Endothelial cell of umbilical vein (primary cell): Measurements from ENCODE around the gene OR2H1. TPM values are rescaled to one million over a fixed set of nuclear protein-coding genes. Genes with fewer than 3 reads are reported as not detected.

Source experiments
- BruUV-seq: library from RNA; stranded (reverse); fragments of 400-500 nt; replicated peaks from 2 replicates; lab custom pipeline; 2021; lab: Mats Ljungman, UMichigan
- CTCF ChIA-PET: fragments of 300-600, 350-600 bp; sonication (Branson Sonifier 250); formaldehyde crosslinking; loops from one replicate; lab custom pipeline; 2021; ENCODE audit warnings: antibody characterized with exemption, inconsistent platforms; lab: Charles Lee
- POLR2A ChIA-PET: fragments of 300-600, 350-600 bp; sonication (Branson Sonifier 250); formaldehyde crosslinking; loops from one replicate; lab custom pipeline; 2021; ENCODE audit warnings: antibody characterized with exemption, inconsistent platforms; lab: Charles Lee
- DNase-seq: peaks from one replicate; pipeline ENCODE4 v3.0.0-alpha.2; 2011; ENCODE audit warnings: low read depth, low spot score
- FAIRE-seq: peaks from 2 replicates; lab custom pipeline; 2011; peaks lifted over from hg19 to GRCh38; lab: Jason Lieb, UNC
- H2AFZ ChIP-seq: 2 replicates; pipeline ENCODE4 v1.6.0; 2012; ENCODE audit warnings: low read depth, low read length, control low read depth, inconsistent platforms
- H3K27ac ChIP-seq: 2 replicates; pipeline ENCODE4 v1.5.1; 2011; ENCODE audit warnings: low read depth, mild to moderate bottlenecking, control low read depth, low read length, moderate library complexity; ENCODE audit not compliant: insufficient read depth
- H3K27me3 ChIP-seq, 2 experiments: 2 replicates each; pipeline versions ENCODE4 v1.6.0 to v1.6.1; 2011; ENCODE audit warnings: low read length in 2 of 2, mixed read lengths in 1 of 2; ENCODE audit not compliant: control insufficient read depth in 2 of 2, insufficient read depth in 2 of 2
- H3K36me3 ChIP-seq, 2 experiments: 2 replicates in 1 of 2; 3 replicates in 1 of 2; pipeline ENCODE4 v1.5.1; 2011; ENCODE audit warnings: low read length in 2 of 2, mild to moderate bottlenecking in 1 of 2, moderate library complexity in 1 of 2; ENCODE audit not compliant: control insufficient read depth in 2 of 2, insufficient read depth in 2 of 2; ENCODE audit errors: extremely low read depth in 1 of 2
- H3K4me1 ChIP-seq: 3 replicates; pipeline ENCODE4 v1.5.1; 2011; ENCODE audit warnings: mild to moderate bottlenecking, low read length; ENCODE audit not compliant: control insufficient read depth, insufficient read depth; ENCODE audit errors: extremely low read depth
- H3K4me2 ChIP-seq: 2 replicates; pipeline ENCODE4 v1.6.1; 2011; ENCODE audit warnings: low read length, control low read depth, mixed read lengths; ENCODE audit not compliant: insufficient read depth
- H3K4me3 ChIP-seq, 3 experiments: fragments of 200-600 bp in 1 of 3; sonication (generic), shearing (Covaris generic) in 1 of 3; replicated peaks in 1 of 3; 2 replicates each; pipeline ENCODE4 v1.5.1; 2011 to 2016; ENCODE audit warnings: control low read depth in 3 of 3, low read length in 3 of 3, mild to moderate bottlenecking in 2 of 3, inconsistent platforms in 1 of 3, low read depth in 1 of 3, moderate library complexity in 1 of 3; ENCODE audit not compliant: insufficient read depth in 1 of 3
- H3K79me2 ChIP-seq: 2 replicates; pipeline ENCODE4 v1.6.0; 2012; ENCODE audit warnings: low read length, inconsistent platforms; ENCODE audit not compliant: control insufficient read depth, insufficient read depth
- H3K9ac ChIP-seq: replicated peaks from 2 replicates; pipeline ENCODE3; 2011; ENCODE audit warnings: low read length, control low read depth; ENCODE audit not compliant: insufficient read depth; ENCODE audit errors: extremely low read depth
- H3K9me1 ChIP-seq: replicated peaks from 3 replicates; pipeline ENCODE4 v1.6.0; 2011; ENCODE audit warnings: mild to moderate bottlenecking, low read length; ENCODE audit not compliant: control insufficient read depth, insufficient read depth; ENCODE audit errors: extremely low read depth
- H3K9me3 ChIP-seq: replicated peaks from 2 replicates; pipeline ENCODE4 v1.5.1; 2012; ENCODE audit warnings: low read length, inconsistent platforms; ENCODE audit not compliant: control insufficient read depth, insufficient read depth
- H4K20me1 ChIP-seq: replicated peaks from 2 replicates; pipeline ENCODE3; 2011; ENCODE audit warnings: mild to moderate bottlenecking, low read length; ENCODE audit not compliant: control insufficient read depth, insufficient read depth; ENCODE audit errors: extremely low read depth
- EZH2 ChIP-seq: IDR thresholded peaks from 2 replicates; pipeline ENCODE4 v1.6.1; 2012; ENCODE audit warnings: borderline replicate concordance, low read depth, mild to moderate bottlenecking, moderate library complexity, low read length, inconsistent platforms; ENCODE audit not compliant: severe bottlenecking
- FOS ChIP-seq: IDR thresholded peaks from 2 replicates; pipeline ENCODE4 v1.6.1; 2011; ENCODE audit warnings: mild to moderate bottlenecking, low read length, moderate library complexity, borderline replicate concordance; ENCODE audit not compliant: insufficient read depth
- GATA2 ChIP-seq: IDR thresholded peaks from 2 replicates; pipeline ENCODE4 v1.7.0; 2011; ENCODE audit warnings: low read depth, mild to moderate bottlenecking, moderate library complexity, mixed read lengths, low read length; ENCODE audit not compliant: insufficient read length, insufficient read depth
- JUN ChIP-seq: IDR thresholded peaks from 2 replicates; pipeline ENCODE4 v1.6.1; 2011; ENCODE audit warnings: borderline replicate concordance, low read depth; ENCODE audit not compliant: insufficient read length, insufficient read depth
- MYC ChIP-seq: IDR thresholded peaks from one replicate; pipeline ENCODE4 v1.6.1; 2011; ENCODE audit warnings: mild to moderate bottlenecking, low read depth, low read length
- POLR2A ChIP-seq: IDR thresholded peaks from 2 replicates; pipeline ENCODE4 v1.6.1; 2012; ENCODE audit warnings: low read depth, mild to moderate bottlenecking, control low read depth, low read length
- POLR2AphosphoS5 ChIP-seq: IDR thresholded peaks from 2 replicates; pipeline ENCODE4 v1.6.1; 2012; ENCODE audit warnings: low read depth, mild to moderate bottlenecking, control low read depth, low read length, moderate library complexity; ENCODE audit not compliant: insufficient read depth
- dilution Hi-C: fragments of 300-500 bp; cut with MboI; formaldehyde crosslinking; loops from one replicate; pipeline ENCODE4 v1.15.0; 2019; ENCODE audit warnings: low sequenced_read_pairs; ENCODE audit not compliant: extremely low pct_ligation_motif_present
- intact Hi-C: fragments of 100-400 bp; cut with micrococcal nuclease; formaldehyde crosslinking; loops from one replicate; pipeline ENCODE4 v1.10.0; 2022
- polyA plus RNA-seq, 4 experiments: library from polyadenylated mRNA; depleted of rRNA in 3 of 4; stranded (reverse) in 3 of 4; unstranded in 1 of 4; fragments of >200 nt; gene quantifications; 2 replicates each; pipeline versions ENCODE4 v1.2.1 to v1.2.3, GENCODE V29; 2011 to 2012; ENCODE audit warnings: missing spikeins in 1 of 4
- total RNA-seq: library from RNA; stranded (reverse); gene quantifications from 2 replicates; pipeline ENCODE4 v1.2.3, GENCODE V29; 2021
- TF ChIP-seq, protein P1 (sequence below): IDR thresholded peaks from 2 replicates; pipeline ENCODE4 v1.6.1; 2011; ENCODE audit not compliant: insufficient read depth, insufficient read length
- TF ChIP-seq, protein P2 (sequence below), 2 donors: IDR thresholded peaks; 1 replicate in 1 of 2; 2 replicates in 1 of 2; pipeline ENCODE4 v1.5.1; 2011; ENCODE audit warnings: low read length in 2 of 2, mild to moderate bottlenecking in 2 of 2, moderate library complexity in 2 of 2, control low read depth in 1 of 2, inconsistent platforms in 1 of 2, low read depth in 1 of 2; ENCODE audit not compliant: insufficient read depth in 1 of 2; ENCODE audit errors: extremely low read depth in 1 of 2

OR2H1 gene
- total and polyA plus RNA-seq, 2 donors (not counting 3 experiments of a cell fraction or from before 2014, with no cell fraction given) = not detected

- dilution Hi-C loops (no loop called here), intact Hi-C loops (no loop called here)
- Histone ChIP-seq H3K36me3 (no peaks in the 10 kb centered on the region), H3K9me1 (no peaks in the 10 kb centered on the region), H3K9ac (no peak overlapping the region), H3K79me2 (no peaks in the 10 kb centered on the region), H3K4me1 (no peaks in the 10 kb centered on the region), H3K4me2 (no peak overlapping the region), H2AFZ (no peak overlapping the region), H3K27ac (no peak overlapping the region), H3K27me3 (no peaks in the 10 kb centered on the region), H3K4me3 (no peak overlapping the region), H3K9me3 (no peaks in the 10 kb centered on the region), H4K20me1 (no peaks in the 10 kb centered on the region)
- no peak for TF ChIP-seq MYC
- TF ChIP-seq JUN = no peak
- TF ChIP-seq, protein P1, sequence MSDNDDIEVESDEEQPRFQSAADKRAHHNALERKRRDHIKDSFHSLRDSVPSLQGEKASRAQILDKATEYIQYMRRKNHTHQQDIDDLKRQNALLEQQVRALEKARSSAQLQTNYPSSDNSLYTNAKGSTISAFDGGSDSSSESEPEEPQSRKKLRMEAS = no peak
- no peak for TF ChIP-seq EZH2
- TF ChIP-seq POLR2A = no peak
- TF ChIP-seq POLR2AphosphoS5 = no peak
- no peak for TF ChIP-seq GATA2
- TF ChIP-seq, protein P2, sequence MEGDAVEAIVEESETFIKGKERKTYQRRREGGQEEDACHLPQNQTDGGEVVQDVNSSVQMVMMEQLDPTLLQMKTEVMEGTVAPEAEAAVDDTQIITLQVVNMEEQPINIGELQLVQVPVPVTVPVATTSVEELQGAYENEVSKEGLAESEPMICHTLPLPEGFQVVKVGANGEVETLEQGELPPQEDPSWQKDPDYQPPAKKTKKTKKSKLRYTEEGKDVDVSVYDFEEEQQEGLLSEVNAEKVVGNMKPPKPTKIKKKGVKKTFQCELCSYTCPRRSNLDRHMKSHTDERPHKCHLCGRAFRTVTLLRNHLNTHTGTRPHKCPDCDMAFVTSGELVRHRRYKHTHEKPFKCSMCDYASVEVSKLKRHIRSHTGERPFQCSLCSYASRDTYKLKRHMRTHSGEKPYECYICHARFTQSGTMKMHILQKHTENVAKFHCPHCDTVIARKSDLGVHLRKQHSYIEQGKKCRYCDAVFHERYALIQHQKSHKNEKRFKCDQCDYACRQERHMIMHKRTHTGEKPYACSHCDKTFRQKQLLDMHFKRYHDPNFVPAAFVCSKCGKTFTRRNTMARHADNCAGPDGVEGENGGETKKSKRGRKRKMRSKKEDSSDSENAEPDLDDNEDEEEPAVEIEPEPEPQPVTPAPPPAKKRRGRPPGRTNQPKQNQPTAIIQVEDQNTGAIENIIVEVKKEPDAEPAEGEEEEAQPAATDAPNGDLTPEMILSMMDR (IDR thresholded peaks at IDR 0.05; ENCODE audit: extremely low read depth in 1 of 2, insufficient read depth in 1 of 2, low read depth in 1 of 2, low read length in 2 of 2) = no peak
- no peak for TF ChIP-seq FOS
- BruUV-seq = no TSS peak
- CTCF ChIA-PET = no interaction called here
- no peak for DNase-seq
- no peak for FAIRE-seq
- POLR2A ChIA-PET = no interaction called here
Observed at GRCh38 chr6:29493261-29493660, 36.3 kb downstream of the OR2H1 start.
